Panc1 (cell line): ENCODE data around the gene SCYGR3. TPM values are rescaled to one million over a fixed set of nuclear protein-coding genes. Genes with fewer than 3 reads are reported as not detected.

Experiments
- ATAC-seq: fragments of 200-7000 bp; cut with Tn5 transposase; 2 replicates; pipeline ENCODE4 v1.9.1; 2020; ENCODE audit warnings: mild to moderate bottlenecking, moderate library complexity
- BruUV-seq: library from RNA; stranded (reverse); fragments of 400-500 nt; replicated peaks from 2 replicates; lab custom pipeline; 2021; lab: Mats Ljungman, UMichigan
- CTCF ChIA-PET: fragments of 300-600 bp; sonication (Branson Sonifier 250); formaldehyde crosslinking; loops from one replicate; lab custom pipeline; 2022; ENCODE audit warnings: antibody characterized with exemption; lab: Charles Lee
- POLR2A ChIA-PET: fragments of 300-600 bp; sonication (Branson Sonifier 250); formaldehyde crosslinking; loops from one replicate; lab custom pipeline; 2022; ENCODE audit warnings: antibody characterized with exemption; lab: Charles Lee
- DNase-seq: peaks from one replicate; pipeline ENCODE4 v3.0.0-alpha.2; 2010; ENCODE audit warnings: low read depth, low spot score
- H3K27ac ChIP-seq: 2 replicates; pipeline ENCODE4 v1.5.1; 2011; ENCODE audit warnings: mild to moderate bottlenecking, low read length, inconsistent platforms
- H3K27me3 ChIP-seq: fragments of 200-500 bp; sonication (Bioruptor generic); 2 replicates; pipeline ENCODE4 v1.6.0; 2014; ENCODE audit warnings: low read length, inconsistent platforms; ENCODE audit not compliant: control insufficient read depth, insufficient read depth
- H3K36me3 ChIP-seq: fragments of 200-500 bp; sonication (Bioruptor generic); 2 replicates; pipeline ENCODE4 v1.5.1; 2014; ENCODE audit warnings: inconsistent platforms, mild to moderate bottlenecking, low read length, moderate library complexity; ENCODE audit not compliant: control insufficient read depth, insufficient read depth
- H3K4me1 ChIP-seq: 2 replicates; pipeline ENCODE4 v1.5.1; 2011; ENCODE audit warnings: inconsistent platforms, mild to moderate bottlenecking, low read length, moderate library complexity; ENCODE audit not compliant: control insufficient read depth, insufficient read depth
- H3K4me3 ChIP-seq, 2 experiments: 2 replicates each; pipeline ENCODE4 v1.5.1; 2011 to 2012; ENCODE audit warnings: low read depth in 2 of 2, low read length in 2 of 2, mild to moderate bottlenecking in 2 of 2, inconsistent platforms in 1 of 2, moderate library complexity in 1 of 2
- H3K9me3 ChIP-seq: fragments of 200-500 bp; sonication (Bioruptor generic); 2 replicates; pipeline ENCODE4 v1.5.1; 2014; ENCODE audit warnings: low read depth, mild to moderate bottlenecking, inconsistent platforms, low read length, moderate library complexity; ENCODE audit not compliant: control insufficient read depth, insufficient read depth
- POLR2AphosphoS5 ChIP-seq: IDR thresholded peaks from 2 replicates; pipeline ENCODE4 v1.6.1; 2012; ENCODE audit warnings: mild to moderate bottlenecking, low read depth, low read length, moderate library complexity
- SIN3A ChIP-seq: IDR thresholded peaks from 2 replicates; pipeline ENCODE4 v1.6.1; 2012; ENCODE audit warnings: low read depth, mild to moderate bottlenecking, low read length, moderate library complexity, borderline replicate concordance; ENCODE audit not compliant: insufficient read depth
- TCF7L2 ChIP-seq: IDR thresholded peaks from 2 replicates; pipeline ENCODE4 v1.6.1; 2011; ENCODE audit warnings: mild to moderate bottlenecking, low read depth, low read length, inconsistent platforms
- in situ Hi-C: cut with HindIII; loops from 2 replicates; pipeline ENCODE4 v1.10.0; 2016; ENCODE audit warnings: low sequenced_read_pairs, low pct_unique_long_range_greater_than_20kb
- intact Hi-C: fragments of 100-400 bp; cut with micrococcal nuclease; formaldehyde crosslinking; loops from one replicate; pipeline ENCODE4 v1.10.0; 2022; ENCODE audit not compliant: unreplicated experiment
- total RNA-seq: library from RNA; stranded (reverse); gene quantifications from one replicate; pipeline ENCODE4 v1.2.1, GENCODE V29; 2021; ENCODE audit not compliant: unreplicated experiment
- TF ChIP-seq, protein P1 (sequence below): fragments of 450-650 bp; IDR thresholded peaks from 2 replicates; pipeline ENCODE4 v1.5.1; 2017; ENCODE audit warnings: mild to moderate bottlenecking
- TF ChIP-seq, protein P2 (sequence below), 2 experiments: IDR thresholded peaks; 2 replicates each; pipeline ENCODE4 v1.6.1; 2011 to 2012; ENCODE audit warnings: low read depth in 2 of 2, control low read depth in 1 of 2, low read length in 1 of 2, mild to moderate bottlenecking in 1 of 2, moderate library complexity in 1 of 2; ENCODE audit not compliant: insufficient read depth in 1 of 2

Gene SCYGR3
- total RNA-seq, 1 experiment from 2014 or later: not detected

DNA sequence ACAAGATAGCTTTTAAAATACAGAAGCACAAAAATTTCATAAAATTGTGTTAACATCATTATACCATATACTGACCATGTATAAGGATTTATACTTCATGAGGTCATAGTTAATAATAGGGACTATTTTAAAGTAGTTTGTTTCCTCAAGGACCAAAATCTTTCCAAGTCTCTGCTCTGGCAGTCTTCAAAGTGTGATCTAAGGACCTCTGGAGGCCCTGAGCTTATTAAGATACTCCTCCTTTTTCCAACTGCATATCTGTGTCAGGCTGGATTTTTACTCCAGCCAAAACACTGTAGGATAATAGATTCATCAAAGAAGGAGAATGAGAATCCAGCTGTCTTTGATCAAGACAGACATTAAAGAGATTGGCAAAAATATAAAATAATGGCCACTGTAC is 17.6 kb downstream of the SCYGR3 start:
- H3K4me1 ChIP-seq: no peaks in the 10 kb centered on the region
- TF ChIP-seq SIN3A: no peak
- BruUV-seq: no TSS peak
- POLR2A ChIA-PET: no interaction called here
- no peak for DNase-seq
- no peak for ATAC-seq
- H3K9me3 ChIP-seq: no peaks in the 10 kb centered on the region
- CTCF ChIA-PET: interaction anchor here (0.8 kb wide), 1 partner anchor 169 kb away, joined by 4 read pairs; no protein-coding TSS in a partner anchor
- no peak overlapping the region for H3K4me3 ChIP-seq
- intact Hi-C loops (no loop called here), in situ Hi-C loops (no loop called here)
- H3K27ac ChIP-seq: no peak overlapping the region
- H3K27me3 ChIP-seq: peaks cover 3% of the 10 kb centered on the region; the same call in 1 of the 2 replicates
- H3K36me3 ChIP-seq: no peaks in the 10 kb centered on the region

DNA sequence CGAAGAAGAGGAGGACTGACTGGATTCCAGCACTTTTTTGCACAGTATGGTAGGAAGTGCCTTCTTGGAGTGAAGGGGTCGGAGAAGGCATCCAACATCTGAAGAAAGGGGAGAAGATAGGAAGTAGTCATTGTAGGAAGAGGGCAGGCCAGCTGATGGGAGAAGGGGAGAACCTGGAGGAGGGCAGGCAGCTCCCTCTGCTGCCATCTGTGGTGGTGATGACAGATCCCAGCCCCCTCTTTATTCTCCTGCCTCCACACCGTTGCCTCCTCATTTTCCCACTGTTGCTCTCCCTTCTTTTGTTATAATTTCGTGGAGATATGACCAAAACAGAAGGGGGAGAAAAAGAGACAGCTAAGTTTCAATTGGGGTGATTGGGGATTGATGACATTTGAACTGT is 18.8 kb downstream of the SCYGR3 start:
- in situ Hi-C loops: no loop called here
- no peak for ATAC-seq
- no peaks in the 10 kb centered on the region for H3K4me1 ChIP-seq
- ChIA-PET CTCF (no interaction called here), POLR2A (no interaction called here)
- no peak for DNase-seq
- BruUV-seq: no TSS peak
- no peak overlapping the region for H3K27ac ChIP-seq
- no peaks in the 10 kb centered on the region for H3K9me3 ChIP-seq
- intact Hi-C loops: no loop called here
- no peak overlapping the region for H3K4me3 ChIP-seq
- H3K27me3 ChIP-seq: peaks cover 3% of the 10 kb centered on the region; the same call in 1 of the 2 replicates
- no peaks in the 10 kb centered on the region for H3K36me3 ChIP-seq
- no peak for TF ChIP-seq POLR2AphosphoS5
- no peak for TF ChIP-seq TCF7L2
- no peak for TF ChIP-seq SIN3A
- TF ChIP-seq, protein P1, sequence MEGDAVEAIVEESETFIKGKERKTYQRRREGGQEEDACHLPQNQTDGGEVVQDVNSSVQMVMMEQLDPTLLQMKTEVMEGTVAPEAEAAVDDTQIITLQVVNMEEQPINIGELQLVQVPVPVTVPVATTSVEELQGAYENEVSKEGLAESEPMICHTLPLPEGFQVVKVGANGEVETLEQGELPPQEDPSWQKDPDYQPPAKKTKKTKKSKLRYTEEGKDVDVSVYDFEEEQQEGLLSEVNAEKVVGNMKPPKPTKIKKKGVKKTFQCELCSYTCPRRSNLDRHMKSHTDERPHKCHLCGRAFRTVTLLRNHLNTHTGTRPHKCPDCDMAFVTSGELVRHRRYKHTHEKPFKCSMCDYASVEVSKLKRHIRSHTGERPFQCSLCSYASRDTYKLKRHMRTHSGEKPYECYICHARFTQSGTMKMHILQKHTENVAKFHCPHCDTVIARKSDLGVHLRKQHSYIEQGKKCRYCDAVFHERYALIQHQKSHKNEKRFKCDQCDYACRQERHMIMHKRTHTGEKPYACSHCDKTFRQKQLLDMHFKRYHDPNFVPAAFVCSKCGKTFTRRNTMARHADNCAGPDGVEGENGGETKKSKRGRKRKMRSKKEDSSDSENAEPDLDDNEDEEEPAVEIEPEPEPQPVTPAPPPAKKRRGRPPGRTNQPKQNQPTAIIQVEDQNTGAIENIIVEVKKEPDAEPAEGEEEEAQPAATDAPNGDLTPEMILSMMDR: no peak

DNA sequence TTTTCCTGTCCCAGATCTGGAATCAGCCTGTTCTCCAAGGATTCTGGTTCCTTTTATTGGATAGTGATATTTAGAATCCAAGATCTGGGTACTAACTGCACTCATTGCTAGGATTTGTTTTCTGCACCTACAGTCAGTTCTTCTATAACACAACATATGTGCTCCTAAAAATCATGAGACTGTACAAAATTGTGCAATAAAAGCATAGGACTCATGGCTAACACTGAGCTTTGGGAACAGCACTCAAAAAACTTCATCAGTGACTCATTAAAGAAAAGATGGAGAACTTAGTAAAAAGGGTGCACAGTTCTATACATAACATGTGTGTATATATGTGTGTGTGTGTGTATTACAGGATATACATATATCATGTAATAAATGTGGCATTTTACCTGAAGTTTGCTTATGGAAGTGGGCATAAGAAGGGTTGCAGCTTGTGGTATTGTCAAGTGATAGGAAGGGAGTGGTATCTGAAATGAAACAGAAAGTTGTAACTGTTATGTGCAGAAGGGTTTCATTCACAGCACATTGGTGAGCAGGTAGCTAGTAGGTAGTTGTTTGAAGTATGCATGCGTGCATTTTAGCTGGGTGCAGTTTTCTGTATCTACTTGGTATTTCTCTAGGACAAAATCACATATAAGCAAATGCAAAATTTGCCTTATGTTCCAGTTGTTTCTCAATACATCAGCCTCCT is 21.8 kb downstream of the SCYGR3 start:
- ATAC-seq: no peak

More for the DNA sequence above, 21.8 kb downstream of the SCYGR3 start:
- CTCF ChIA-PET: no interaction called here
- TF ChIP-seq, protein P1: no peak
- TF ChIP-seq TCF7L2 (no peak), SIN3A (no peak), POLR2AphosphoS5 (no peak)
- TF ChIP-seq, protein P2, sequence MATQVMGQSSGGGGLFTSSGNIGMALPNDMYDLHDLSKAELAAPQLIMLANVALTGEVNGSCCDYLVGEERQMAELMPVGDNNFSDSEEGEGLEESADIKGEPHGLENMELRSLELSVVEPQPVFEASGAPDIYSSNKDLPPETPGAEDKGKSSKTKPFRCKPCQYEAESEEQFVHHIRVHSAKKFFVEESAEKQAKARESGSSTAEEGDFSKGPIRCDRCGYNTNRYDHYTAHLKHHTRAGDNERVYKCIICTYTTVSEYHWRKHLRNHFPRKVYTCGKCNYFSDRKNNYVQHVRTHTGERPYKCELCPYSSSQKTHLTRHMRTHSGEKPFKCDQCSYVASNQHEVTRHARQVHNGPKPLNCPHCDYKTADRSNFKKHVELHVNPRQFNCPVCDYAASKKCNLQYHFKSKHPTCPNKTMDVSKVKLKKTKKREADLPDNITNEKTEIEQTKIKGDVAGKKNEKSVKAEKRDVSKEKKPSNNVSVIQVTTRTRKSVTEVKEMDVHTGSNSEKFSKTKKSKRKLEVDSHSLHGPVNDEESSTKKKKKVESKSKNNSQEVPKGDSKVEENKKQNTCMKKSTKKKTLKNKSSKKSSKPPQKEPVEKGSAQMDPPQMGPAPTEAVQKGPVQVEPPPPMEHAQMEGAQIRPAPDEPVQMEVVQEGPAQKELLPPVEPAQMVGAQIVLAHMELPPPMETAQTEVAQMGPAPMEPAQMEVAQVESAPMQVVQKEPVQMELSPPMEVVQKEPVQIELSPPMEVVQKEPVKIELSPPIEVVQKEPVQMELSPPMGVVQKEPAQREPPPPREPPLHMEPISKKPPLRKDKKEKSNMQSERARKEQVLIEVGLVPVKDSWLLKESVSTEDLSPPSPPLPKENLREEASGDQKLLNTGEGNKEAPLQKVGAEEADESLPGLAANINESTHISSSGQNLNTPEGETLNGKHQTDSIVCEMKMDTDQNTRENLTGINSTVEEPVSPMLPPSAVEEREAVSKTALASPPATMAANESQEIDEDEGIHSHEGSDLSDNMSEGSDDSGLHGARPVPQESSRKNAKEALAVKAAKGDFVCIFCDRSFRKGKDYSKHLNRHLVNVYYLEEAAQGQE (IDR thresholded peaks at IDR 0.05; ENCODE audit: insufficient read depth in 1 of 2, low read depth in 2 of 2, low read length in 1 of 2): no peak
- no peak overlapping the region for H3K27ac ChIP-seq
- POLR2A ChIA-PET: no interaction called here
- peaks cover 3% of the 10 kb centered on the region; the same call in 1 of the 2 replicates for H3K27me3 ChIP-seq
- BruUV-seq: no TSS peak
- in situ Hi-C loops: no loop called here
- H3K9me3 ChIP-seq: no peaks in the 10 kb centered on the region
- no peaks in the 10 kb centered on the region for H3K4me1 ChIP-seq
- no peak overlapping the region for H3K4me3 ChIP-seq
- intact Hi-C loops: no loop called here
- H3K36me3 ChIP-seq: no peaks in the 10 kb centered on the region
- no peak for DNase-seq
